Fibroblast of lung (primary cell): Measurements from ENCODE around the gene MAB21L3.

Experiments used
- EZH2 ChIP-seq: IDR thresholded peaks from 2 replicates; pipeline ENCODE4 v1.5.1; 2012; ENCODE audit warnings: low read length, control low read depth, mild to moderate bottlenecking; ENCODE audit errors: missing control alignments
- TF ChIP-seq, protein P1 (sequence below), 2 donors: IDR thresholded peaks in 1 of 2; conservative IDR thresholded peaks in 1 of 2; 1 replicate in 1 of 2; 2 replicates in 1 of 2; pipeline ENCODE4 v1.5.1; 2011 to 2012; ENCODE audit warnings: low read length in 2 of 2, control low read depth in 1 of 2, inconsistent platforms in 1 of 2, low read depth in 1 of 2, mild to moderate bottlenecking in 1 of 2

- TF ChIP-seq, protein P1, sequence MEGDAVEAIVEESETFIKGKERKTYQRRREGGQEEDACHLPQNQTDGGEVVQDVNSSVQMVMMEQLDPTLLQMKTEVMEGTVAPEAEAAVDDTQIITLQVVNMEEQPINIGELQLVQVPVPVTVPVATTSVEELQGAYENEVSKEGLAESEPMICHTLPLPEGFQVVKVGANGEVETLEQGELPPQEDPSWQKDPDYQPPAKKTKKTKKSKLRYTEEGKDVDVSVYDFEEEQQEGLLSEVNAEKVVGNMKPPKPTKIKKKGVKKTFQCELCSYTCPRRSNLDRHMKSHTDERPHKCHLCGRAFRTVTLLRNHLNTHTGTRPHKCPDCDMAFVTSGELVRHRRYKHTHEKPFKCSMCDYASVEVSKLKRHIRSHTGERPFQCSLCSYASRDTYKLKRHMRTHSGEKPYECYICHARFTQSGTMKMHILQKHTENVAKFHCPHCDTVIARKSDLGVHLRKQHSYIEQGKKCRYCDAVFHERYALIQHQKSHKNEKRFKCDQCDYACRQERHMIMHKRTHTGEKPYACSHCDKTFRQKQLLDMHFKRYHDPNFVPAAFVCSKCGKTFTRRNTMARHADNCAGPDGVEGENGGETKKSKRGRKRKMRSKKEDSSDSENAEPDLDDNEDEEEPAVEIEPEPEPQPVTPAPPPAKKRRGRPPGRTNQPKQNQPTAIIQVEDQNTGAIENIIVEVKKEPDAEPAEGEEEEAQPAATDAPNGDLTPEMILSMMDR (conservative IDR thresholded peaks at IDR 0.05 in 1 of 2, IDR thresholded peaks at IDR 0.05 in 1 of 2; ENCODE audit: low read depth in 1 of 2, low read length in 2 of 2) = no peak
- no peak for TF ChIP-seq EZH2
Measured at GRCh38 chr1:116096013-116096618, 15.1 kb upstream of the MAB21L3 start.
